Fibroblast of the aortic adventitia (primary cell): Measurements from ENCODE around the gene TUG1. TPM values are rescaled to one million over a fixed set of nuclear protein-coding genes. Genes with fewer than 3 reads are reported as not detected.

Experiments used
- DNase-seq: peaks from one replicate; pipeline ENCODE4 v3.0.0-alpha.2; 2010; ENCODE audit warnings: low read depth
- H3K4me3 ChIP-seq: 2 replicates; pipeline ENCODE4 v1.5.1; 2011; ENCODE audit warnings: low read depth, mild to moderate bottlenecking, control low read depth, low read length, moderate library complexity
- total RNA-seq: library from RNA; depleted of rRNA; stranded (reverse); fragments of >200 nt; gene quantifications from 2 replicates; pipeline ENCODE4 v1.2.3, GENCODE V29; 2012; ENCODE audit warnings: low replicate concordance
- TF ChIP-seq, protein P1 (sequence below): IDR thresholded peaks from 2 replicates; pipeline ENCODE4 v1.5.1; 2011; ENCODE audit warnings: mild to moderate bottlenecking, low read length, control low read depth, inconsistent platforms; ENCODE audit not compliant: insufficient read depth

The TUG1 gene
- total RNA-seq, 1 donor, result 88.2 TPM

- no peak for DNase-seq
- H3K4me3 ChIP-seq, result no peak overlapping the region
- TF ChIP-seq, protein P1, sequence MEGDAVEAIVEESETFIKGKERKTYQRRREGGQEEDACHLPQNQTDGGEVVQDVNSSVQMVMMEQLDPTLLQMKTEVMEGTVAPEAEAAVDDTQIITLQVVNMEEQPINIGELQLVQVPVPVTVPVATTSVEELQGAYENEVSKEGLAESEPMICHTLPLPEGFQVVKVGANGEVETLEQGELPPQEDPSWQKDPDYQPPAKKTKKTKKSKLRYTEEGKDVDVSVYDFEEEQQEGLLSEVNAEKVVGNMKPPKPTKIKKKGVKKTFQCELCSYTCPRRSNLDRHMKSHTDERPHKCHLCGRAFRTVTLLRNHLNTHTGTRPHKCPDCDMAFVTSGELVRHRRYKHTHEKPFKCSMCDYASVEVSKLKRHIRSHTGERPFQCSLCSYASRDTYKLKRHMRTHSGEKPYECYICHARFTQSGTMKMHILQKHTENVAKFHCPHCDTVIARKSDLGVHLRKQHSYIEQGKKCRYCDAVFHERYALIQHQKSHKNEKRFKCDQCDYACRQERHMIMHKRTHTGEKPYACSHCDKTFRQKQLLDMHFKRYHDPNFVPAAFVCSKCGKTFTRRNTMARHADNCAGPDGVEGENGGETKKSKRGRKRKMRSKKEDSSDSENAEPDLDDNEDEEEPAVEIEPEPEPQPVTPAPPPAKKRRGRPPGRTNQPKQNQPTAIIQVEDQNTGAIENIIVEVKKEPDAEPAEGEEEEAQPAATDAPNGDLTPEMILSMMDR, result no peak
Observed at GRCh38 chr22:30946354-30946753, 22.7 kb upstream of the TUG1 start.

- TF ChIP-seq, protein P1, result peak; percentile 19
- DNase-seq, result peak; percentile 11
- H3K4me3 ChIP-seq, result no peak overlapping the region
Observed at GRCh38 chr22:30947173-30947815, 21.8 kb upstream of the TUG1 start.

- peak; percentile 79 for DNase-seq
- TF ChIP-seq, protein P1, result peak; percentile 65
Observed at GRCh38 chr22:30947816-30948454, 21.1 kb upstream of the TUG1 start.

GRCh38 chr22:30948930-30949342 lies 20.1 kb upstream of the TUG1 start:
- peak; percentile 36 for DNase-seq
- TF ChIP-seq, protein P1, result peak; percentile 12
- H3K4me3 ChIP-seq, result no peak overlapping the region

More at GRCh38 chr22:30947816-30948454, 21.1 kb upstream of the TUG1 start:
- H3K4me3 ChIP-seq, result no peak overlapping the region

GRCh38 chr22:30949934-30950660 lies 19.0 kb upstream of the TUG1 start:
- no peak for DNase-seq
- H3K4me3 ChIP-seq, result no peak overlapping the region
- TF ChIP-seq, protein P1, result no peak

GRCh38 chr22:30953206-30953605 lies 15.9 kb upstream of the TUG1 start:
- TF ChIP-seq, protein P1, result no peak
- DNase-seq, result no peak
- H3K4me3 ChIP-seq, result no peak overlapping the region
